Panc1 (cell line): ENCODE measurements around the gene NRP1. TPM values are rescaled to one million over a fixed set of nuclear protein-coding genes. Genes with fewer than 3 reads are reported as not detected.
A peak's percentile ranks its signal among the peaks of the same experiment; 100 is the strongest.

Experiments used
- ATAC-seq: fragments of 200-7000 bp; cut with Tn5 transposase; 2 replicates; pipeline ENCODE4 v1.9.1; 2020; ENCODE audit warnings: mild to moderate bottlenecking, moderate library complexity
- BruUV-seq: library from RNA; stranded (reverse); fragments of 400-500 nt; replicated peaks from 2 replicates; lab custom pipeline; 2021; lab: Mats Ljungman, UMichigan
- CTCF ChIA-PET: fragments of 300-600 bp; sonication (Branson Sonifier 250); formaldehyde crosslinking; loops from one replicate; lab custom pipeline; 2022; ENCODE audit warnings: antibody characterized with exemption; lab: Charles Lee
- POLR2A ChIA-PET: fragments of 300-600 bp; sonication (Branson Sonifier 250); formaldehyde crosslinking; loops from one replicate; lab custom pipeline; 2022; ENCODE audit warnings: antibody characterized with exemption; lab: Charles Lee
- DNase-seq: peaks from one replicate; pipeline ENCODE4 v3.0.0-alpha.2; 2010; ENCODE audit warnings: low read depth, low spot score
- H3K27ac ChIP-seq: 2 replicates; pipeline ENCODE4 v1.5.1; 2011; ENCODE audit warnings: mild to moderate bottlenecking, low read length, inconsistent platforms
- H3K27me3 ChIP-seq: fragments of 200-500 bp; sonication (Bioruptor generic); 2 replicates; pipeline ENCODE4 v1.6.0; 2014; ENCODE audit warnings: low read length, inconsistent platforms; ENCODE audit not compliant: control insufficient read depth, insufficient read depth
- H3K36me3 ChIP-seq: fragments of 200-500 bp; sonication (Bioruptor generic); 2 replicates; pipeline ENCODE4 v1.5.1; 2014; ENCODE audit warnings: inconsistent platforms, mild to moderate bottlenecking, low read length, moderate library complexity; ENCODE audit not compliant: control insufficient read depth, insufficient read depth
- H3K4me1 ChIP-seq: 2 replicates; pipeline ENCODE4 v1.5.1; 2011; ENCODE audit warnings: inconsistent platforms, mild to moderate bottlenecking, low read length, moderate library complexity; ENCODE audit not compliant: control insufficient read depth, insufficient read depth
- H3K4me3 ChIP-seq, 2 experiments: 2 replicates each; pipeline ENCODE4 v1.5.1; 2011 to 2012; ENCODE audit warnings: low read depth in 2 of 2, low read length in 2 of 2, mild to moderate bottlenecking in 2 of 2, inconsistent platforms in 1 of 2, moderate library complexity in 1 of 2
- H3K9me3 ChIP-seq: fragments of 200-500 bp; sonication (Bioruptor generic); 2 replicates; pipeline ENCODE4 v1.5.1; 2014; ENCODE audit warnings: low read depth, mild to moderate bottlenecking, inconsistent platforms, low read length, moderate library complexity; ENCODE audit not compliant: control insufficient read depth, insufficient read depth
- POLR2AphosphoS5 ChIP-seq: IDR thresholded peaks from 2 replicates; pipeline ENCODE4 v1.6.1; 2012; ENCODE audit warnings: mild to moderate bottlenecking, low read depth, low read length, moderate library complexity
- SIN3A ChIP-seq: IDR thresholded peaks from 2 replicates; pipeline ENCODE4 v1.6.1; 2012; ENCODE audit warnings: low read depth, mild to moderate bottlenecking, low read length, moderate library complexity, borderline replicate concordance; ENCODE audit not compliant: insufficient read depth
- TCF7L2 ChIP-seq: IDR thresholded peaks from 2 replicates; pipeline ENCODE4 v1.6.1; 2011; ENCODE audit warnings: mild to moderate bottlenecking, low read depth, low read length, inconsistent platforms
- in situ Hi-C: cut with HindIII; loops from 2 replicates; pipeline ENCODE4 v1.10.0; 2016; ENCODE audit warnings: low sequenced_read_pairs, low pct_unique_long_range_greater_than_20kb
- intact Hi-C: fragments of 100-400 bp; cut with micrococcal nuclease; formaldehyde crosslinking; loops from one replicate; pipeline ENCODE4 v1.10.0; 2022; ENCODE audit not compliant: unreplicated experiment
- total RNA-seq: library from RNA; stranded (reverse); gene quantifications from one replicate; pipeline ENCODE4 v1.2.1, GENCODE V29; 2021; ENCODE audit not compliant: unreplicated experiment
- TF ChIP-seq, protein P1 (sequence below): fragments of 450-650 bp; IDR thresholded peaks from 2 replicates; pipeline ENCODE4 v1.5.1; 2017; ENCODE audit warnings: mild to moderate bottlenecking
- TF ChIP-seq, protein P2 (sequence below), 2 experiments: IDR thresholded peaks; 2 replicates each; pipeline ENCODE4 v1.6.1; 2011 to 2012; ENCODE audit warnings: low read depth in 2 of 2, control low read depth in 1 of 2, low read length in 1 of 2, mild to moderate bottlenecking in 1 of 2, moderate library complexity in 1 of 2; ENCODE audit not compliant: insufficient read depth in 1 of 2

The NRP1 gene
- total RNA-seq, 1 experiment from 2014 or later, result 93.4 TPM

DNA sequence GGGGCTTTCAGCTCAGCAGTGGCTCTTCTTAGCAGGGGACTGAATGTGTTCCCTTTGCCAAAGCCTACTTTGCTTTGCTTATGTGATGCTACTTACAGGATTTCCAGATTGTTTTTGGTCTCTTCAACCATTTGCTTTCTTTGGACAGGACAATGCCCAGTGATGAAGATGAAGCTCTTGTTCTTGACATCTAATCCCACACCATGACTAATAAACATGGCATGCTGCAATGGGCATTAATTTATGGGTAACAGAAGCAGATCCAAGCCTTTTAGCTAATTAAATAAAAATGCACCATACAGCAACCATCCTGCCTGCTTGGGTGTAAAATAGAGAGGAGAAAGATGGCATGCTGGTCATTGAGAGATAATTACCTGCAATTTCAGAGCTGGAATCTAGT lies 200.9 kb downstream of the NRP1 start:
- no peaks in the 10 kb centered on the region for H3K9me3 ChIP-seq
- in situ Hi-C loops (no loop called here), intact Hi-C loops (no loop called here)
- DNase-seq (no peak), ATAC-seq (no peak)
- CTCF ChIA-PET, result interaction anchor here (1.4 kb wide), 1 partner anchor 60 kb away, joined by 3 read pairs; no protein-coding TSS in a partner anchor
- H3K27ac ChIP-seq, result peak overlapping the region; percentile 88
- POLR2A ChIA-PET, result no interaction called here
- no TSS peak for BruUV-seq
- H3K4me1 ChIP-seq, result peaks cover 19% of the 10 kb centered on the region
- no peak for TF ChIP-seq TCF7L2
- TF ChIP-seq POLR2AphosphoS5, result no peak
- TF ChIP-seq SIN3A, result no peak
- TF ChIP-seq, protein P1, sequence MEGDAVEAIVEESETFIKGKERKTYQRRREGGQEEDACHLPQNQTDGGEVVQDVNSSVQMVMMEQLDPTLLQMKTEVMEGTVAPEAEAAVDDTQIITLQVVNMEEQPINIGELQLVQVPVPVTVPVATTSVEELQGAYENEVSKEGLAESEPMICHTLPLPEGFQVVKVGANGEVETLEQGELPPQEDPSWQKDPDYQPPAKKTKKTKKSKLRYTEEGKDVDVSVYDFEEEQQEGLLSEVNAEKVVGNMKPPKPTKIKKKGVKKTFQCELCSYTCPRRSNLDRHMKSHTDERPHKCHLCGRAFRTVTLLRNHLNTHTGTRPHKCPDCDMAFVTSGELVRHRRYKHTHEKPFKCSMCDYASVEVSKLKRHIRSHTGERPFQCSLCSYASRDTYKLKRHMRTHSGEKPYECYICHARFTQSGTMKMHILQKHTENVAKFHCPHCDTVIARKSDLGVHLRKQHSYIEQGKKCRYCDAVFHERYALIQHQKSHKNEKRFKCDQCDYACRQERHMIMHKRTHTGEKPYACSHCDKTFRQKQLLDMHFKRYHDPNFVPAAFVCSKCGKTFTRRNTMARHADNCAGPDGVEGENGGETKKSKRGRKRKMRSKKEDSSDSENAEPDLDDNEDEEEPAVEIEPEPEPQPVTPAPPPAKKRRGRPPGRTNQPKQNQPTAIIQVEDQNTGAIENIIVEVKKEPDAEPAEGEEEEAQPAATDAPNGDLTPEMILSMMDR, result no peak
- TF ChIP-seq, protein P2, sequence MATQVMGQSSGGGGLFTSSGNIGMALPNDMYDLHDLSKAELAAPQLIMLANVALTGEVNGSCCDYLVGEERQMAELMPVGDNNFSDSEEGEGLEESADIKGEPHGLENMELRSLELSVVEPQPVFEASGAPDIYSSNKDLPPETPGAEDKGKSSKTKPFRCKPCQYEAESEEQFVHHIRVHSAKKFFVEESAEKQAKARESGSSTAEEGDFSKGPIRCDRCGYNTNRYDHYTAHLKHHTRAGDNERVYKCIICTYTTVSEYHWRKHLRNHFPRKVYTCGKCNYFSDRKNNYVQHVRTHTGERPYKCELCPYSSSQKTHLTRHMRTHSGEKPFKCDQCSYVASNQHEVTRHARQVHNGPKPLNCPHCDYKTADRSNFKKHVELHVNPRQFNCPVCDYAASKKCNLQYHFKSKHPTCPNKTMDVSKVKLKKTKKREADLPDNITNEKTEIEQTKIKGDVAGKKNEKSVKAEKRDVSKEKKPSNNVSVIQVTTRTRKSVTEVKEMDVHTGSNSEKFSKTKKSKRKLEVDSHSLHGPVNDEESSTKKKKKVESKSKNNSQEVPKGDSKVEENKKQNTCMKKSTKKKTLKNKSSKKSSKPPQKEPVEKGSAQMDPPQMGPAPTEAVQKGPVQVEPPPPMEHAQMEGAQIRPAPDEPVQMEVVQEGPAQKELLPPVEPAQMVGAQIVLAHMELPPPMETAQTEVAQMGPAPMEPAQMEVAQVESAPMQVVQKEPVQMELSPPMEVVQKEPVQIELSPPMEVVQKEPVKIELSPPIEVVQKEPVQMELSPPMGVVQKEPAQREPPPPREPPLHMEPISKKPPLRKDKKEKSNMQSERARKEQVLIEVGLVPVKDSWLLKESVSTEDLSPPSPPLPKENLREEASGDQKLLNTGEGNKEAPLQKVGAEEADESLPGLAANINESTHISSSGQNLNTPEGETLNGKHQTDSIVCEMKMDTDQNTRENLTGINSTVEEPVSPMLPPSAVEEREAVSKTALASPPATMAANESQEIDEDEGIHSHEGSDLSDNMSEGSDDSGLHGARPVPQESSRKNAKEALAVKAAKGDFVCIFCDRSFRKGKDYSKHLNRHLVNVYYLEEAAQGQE (IDR thresholded peaks at IDR 0.05; ENCODE audit: insufficient read depth in 1 of 2, low read depth in 2 of 2, low read length in 1 of 2), result no peak
- H3K27me3 ChIP-seq, result no peaks in the 10 kb centered on the region
- H3K4me3 ChIP-seq, result no peak overlapping the region
- no peaks in the 10 kb centered on the region for H3K36me3 ChIP-seq

DNA sequence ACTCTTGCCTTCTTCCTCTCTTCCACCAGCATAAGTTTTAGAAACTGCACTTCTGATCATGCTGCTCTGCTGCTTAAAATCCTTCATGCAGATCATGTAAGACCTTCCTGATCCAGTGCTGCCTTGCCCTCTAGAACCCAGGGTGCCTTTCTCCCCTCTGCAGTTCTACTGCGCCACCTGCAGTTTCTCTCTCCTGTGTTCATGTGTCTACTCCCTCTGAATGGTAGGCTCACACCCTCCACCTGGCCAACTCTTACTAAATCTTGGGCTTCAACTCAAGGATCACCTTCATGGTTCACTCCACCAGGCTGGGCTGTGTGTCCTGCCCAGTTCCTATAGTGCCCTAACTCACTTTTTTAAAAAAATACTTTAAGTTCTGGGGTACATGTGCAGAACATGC lies 201.8 kb downstream of the NRP1 start:
- peak overlapping the region; percentile 88 for H3K27ac ChIP-seq
- in situ Hi-C loops, result no loop called here

More for the DNA sequence above, 201.8 kb downstream of the NRP1 start:
- ChIA-PET POLR2A (no interaction called here), CTCF (no interaction called here)
- Histone ChIP-seq H3K36me3 (no peaks in the 10 kb centered on the region), H3K4me1 (peaks cover 19% of the 10 kb centered on the region), H3K27me3 (no peaks in the 10 kb centered on the region), H3K4me3 (no peak overlapping the region), H3K9me3 (no peaks in the 10 kb centered on the region)
- ATAC-seq (peak; percentile 46; the same call in 1 of the 2 replicates), DNase-seq (no peak)
- TF ChIP-seq, protein P2 (IDR thresholded peaks at IDR 0.05; ENCODE audit: insufficient read depth in 1 of 2, low read depth in 2 of 2, low read length in 1 of 2), result no peak
- TF ChIP-seq, protein P1, result peak; percentile 58
- no peak for TF ChIP-seq POLR2AphosphoS5
- no TSS peak for BruUV-seq
- intact Hi-C loops, result no loop called here
